Stimulated activated effector memory CD8-positive, alpha-beta T cell treated with anti-CD3 and anti-CD28 coated beads, Interleukin-12 subunit alpha, Interleukin-12 subunit beta, amount 100 ng/mL, for 72 hours (primary cell): ENCODE data around the gene FFAR4.
"Not testable (repeated sequence)": the region's sequence is repeated elsewhere in the genome, so short reads cannot be mapped to it uniquely, and the experiment has no call there.

Experiments
- ATAC-seq: fragments of 150-1000 bp; cut with Tn5 transposase; 2 replicates; pipeline ENCODE4 v1.10.0; 2021
- DNase-seq, 2 donors: peaks; one replicate each; pipeline ENCODE4 v3.0.0; 2021 to 2022; ENCODE audit warnings: low spot score in 2 of 2
- H3K27ac Mint-ChIP-seq: one replicate; pipeline ENCODE4 v1.8.0; 2022; ENCODE audit warnings: mild to moderate bottlenecking, mixed read lengths
- H3K36me3 Mint-ChIP-seq: one replicate; pipeline ENCODE4 v1.8.0; 2022; ENCODE audit warnings: mild to moderate bottlenecking, mixed read lengths
- H3K4me1 Mint-ChIP-seq: one replicate; pipeline ENCODE4 v1.8.0; 2022; ENCODE audit warnings: mixed read lengths
- H3K4me3 Mint-ChIP-seq: one replicate; pipeline ENCODE4 v1.8.0; 2022; ENCODE audit warnings: mild to moderate bottlenecking, mixed read lengths
- H3K9me3 Mint-ChIP-seq: one replicate; pipeline ENCODE4 v1.8.0; 2022; ENCODE audit warnings: mixed read lengths

The FFAR4 gene

DNA sequence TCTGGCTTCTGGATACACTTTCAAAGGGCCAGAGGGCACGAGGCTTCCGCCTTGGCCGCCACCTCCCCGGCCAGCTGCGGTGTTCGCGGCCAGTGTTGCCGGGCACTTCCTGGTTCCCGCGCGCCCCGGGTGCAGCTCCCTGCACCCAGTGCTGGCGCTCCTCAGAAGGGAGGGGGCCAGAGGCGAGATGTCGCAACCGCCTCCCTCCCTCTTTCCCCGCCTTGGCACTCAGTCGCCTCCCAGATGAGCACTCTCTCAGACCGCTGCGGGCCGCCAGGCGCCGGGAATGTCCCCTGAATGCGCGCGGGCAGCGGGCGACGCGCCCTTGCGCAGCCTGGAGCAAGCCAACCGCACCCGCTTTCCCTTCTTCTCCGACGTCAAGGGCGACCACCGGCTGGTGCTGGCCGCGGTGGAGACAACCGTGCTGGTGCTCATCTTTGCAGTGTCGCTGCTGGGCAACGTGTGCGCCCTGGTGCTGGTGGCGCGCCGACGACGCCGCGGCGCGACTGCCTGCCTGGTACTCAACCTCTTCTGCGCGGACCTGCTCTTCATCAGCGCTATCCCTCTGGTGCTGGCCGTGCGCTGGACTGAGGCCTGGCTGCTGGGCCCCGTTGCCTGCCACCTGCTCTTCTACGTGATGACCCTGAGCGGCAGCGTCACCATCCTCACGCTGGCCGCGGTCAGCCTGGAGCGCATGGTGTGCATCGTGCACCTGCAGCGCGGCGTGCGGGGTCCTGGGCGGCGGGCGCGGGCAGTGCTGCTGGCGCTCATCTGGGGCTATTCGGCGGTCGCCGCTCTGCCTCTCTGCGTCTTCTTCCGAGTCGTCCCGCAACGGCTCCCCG is at the start of gene FFAR4:
Gene FFAR4, plus strand, starts transcription at position 231 of the 842 bp plus-strand sequence. Its CDS starts 56 bp downstream, at position 287.
- peaks cover 10% of the 10 kb centered on the region for H3K4me1 Mint-ChIP-seq
- ATAC-seq (no peak), DNase-seq (no peak)
- no peaks in the 10 kb centered on the region for H3K36me3 Mint-ChIP-seq
- no peak within 1 kb of the TSS for H3K27ac Mint-ChIP-seq
- no peak within 1 kb of the TSS for H3K4me3 Mint-ChIP-seq
- H3K9me3 Mint-ChIP-seq = no peaks in the 10 kb centered on the region

DNA sequence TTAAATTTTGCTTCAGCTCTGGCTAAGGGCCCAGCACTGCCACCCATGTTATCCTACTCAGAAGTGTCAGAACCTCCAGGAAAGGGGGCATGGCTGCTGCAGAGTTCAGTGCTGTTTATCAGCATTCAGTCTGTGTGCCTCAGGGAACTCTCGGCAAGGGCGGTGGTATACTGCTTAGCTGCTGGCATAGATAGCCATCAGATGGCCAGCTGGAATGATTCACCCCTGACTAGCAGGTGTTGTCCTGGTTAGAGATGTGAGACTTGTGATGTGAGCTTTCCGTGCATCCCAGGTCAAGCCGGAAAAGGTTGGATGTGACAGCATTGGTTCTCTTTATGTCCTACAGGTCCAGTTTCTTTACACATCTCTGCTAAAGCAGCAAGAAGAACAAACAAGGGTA is 47.9 kb upstream of the FFAR4 start:
- no peaks in the 10 kb centered on the region for H3K9me3 Mint-ChIP-seq
- H3K27ac Mint-ChIP-seq = no peak overlapping the region
- H3K4me3 Mint-ChIP-seq = no peak overlapping the region
- peaks cover 42% of the 10 kb centered on the region for H3K36me3 Mint-ChIP-seq
- H3K4me1 Mint-ChIP-seq = no peaks in the 10 kb centered on the region
- ATAC-seq = no peak
- DNase-seq = no peak

DNA sequence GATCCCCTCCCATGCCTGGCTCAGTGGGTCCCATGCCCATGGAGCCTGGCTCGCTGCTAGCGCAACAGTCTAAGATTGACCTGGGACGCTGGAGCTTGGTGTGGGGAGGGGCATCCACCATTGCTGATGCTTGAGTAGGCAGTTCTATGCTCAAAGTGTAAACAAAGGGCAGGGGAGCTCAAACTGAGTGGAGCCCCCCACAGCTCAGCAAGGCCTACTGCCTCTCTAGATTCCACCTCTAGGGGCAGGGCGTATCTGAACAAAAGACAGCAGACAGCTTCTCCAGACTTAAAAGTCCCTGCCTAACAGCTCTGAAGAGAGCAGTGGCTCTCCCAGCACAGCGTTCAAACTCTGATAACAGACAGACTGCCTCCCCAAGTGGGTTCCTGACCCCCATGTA is 31.2 kb upstream of the FFAR4 start:
- Mint-ChIP-seq H3K27ac (no peak overlapping the region), H3K4me1 (no peaks in the 10 kb centered on the region), H3K4me3 (no peak overlapping the region), H3K9me3 (no peaks in the 10 kb centered on the region), H3K36me3 (no peaks in the 10 kb centered on the region)
- no peak for DNase-seq
- no peak for ATAC-seq

DNA sequence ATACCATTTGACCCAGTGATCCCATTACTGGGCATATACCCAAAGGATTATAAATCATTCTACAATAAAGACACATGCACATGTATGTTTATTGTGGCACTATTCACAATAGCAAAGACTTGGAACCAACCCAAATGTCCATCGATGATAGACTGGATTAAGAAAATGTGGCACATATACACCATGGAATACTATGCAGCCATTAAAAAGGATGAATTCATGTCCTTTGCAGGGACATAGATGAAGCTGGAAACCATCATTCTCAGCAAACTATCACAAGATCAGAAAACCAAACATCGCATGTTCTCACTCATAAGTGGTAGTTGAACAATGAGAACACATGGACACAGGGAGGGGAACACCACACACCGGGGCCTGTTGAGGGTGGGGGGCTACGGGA is 25.6 kb upstream of the FFAR4 start:
- not testable (repeated sequence) for H3K36me3 Mint-ChIP-seq

DNA sequence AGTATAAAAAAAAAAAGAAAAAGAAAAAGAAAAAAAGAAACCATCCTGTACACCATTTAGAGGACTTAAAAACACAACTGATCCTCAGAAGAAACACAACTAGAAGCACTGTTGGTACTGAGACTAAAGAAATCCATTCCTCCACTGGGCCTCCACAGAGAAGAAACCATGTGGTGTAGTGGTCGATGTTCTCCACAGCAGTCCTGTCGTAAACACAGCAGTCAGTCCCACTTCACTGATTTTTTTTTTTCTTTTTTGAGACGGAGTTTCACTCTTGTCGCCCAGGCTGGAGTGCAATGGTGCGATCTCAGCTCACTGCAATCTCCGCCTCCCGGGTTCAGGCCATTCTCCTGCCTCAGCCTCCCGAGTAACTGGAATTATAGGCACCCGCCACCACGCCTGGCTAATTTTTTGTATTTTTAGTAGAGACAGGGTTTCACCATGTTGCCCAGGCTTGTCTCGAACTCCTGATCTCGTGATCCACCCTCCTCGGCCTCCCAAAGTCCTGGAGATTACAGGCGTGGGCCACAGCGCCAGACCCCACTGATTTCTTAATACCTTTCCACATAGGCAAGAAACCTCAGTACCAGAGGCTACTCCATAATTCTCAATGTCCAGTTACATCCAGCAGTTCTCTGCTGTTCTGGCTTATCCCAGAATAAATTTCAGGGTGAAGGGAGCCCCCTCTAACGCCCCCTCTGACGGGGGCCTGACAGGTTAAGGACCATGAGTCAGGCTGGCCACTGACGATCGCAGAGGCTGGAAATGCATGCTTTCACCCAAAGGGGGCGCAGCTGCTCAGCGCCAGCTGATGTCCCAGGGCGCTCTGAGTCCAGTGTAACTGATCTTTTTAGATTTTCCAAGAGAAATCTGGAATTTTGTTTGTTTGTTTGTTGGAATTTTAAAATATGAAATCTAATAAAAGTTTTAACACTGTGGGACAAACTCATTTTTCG is 24.8 kb upstream of the FFAR4 start:
- Mint-ChIP-seq H3K9me3 (no peaks in the 10 kb centered on the region), H3K27ac (no peak overlapping the region), H3K36me3 (no peaks in the 10 kb centered on the region), H3K4me3 (no peak overlapping the region), H3K4me1 (no peaks in the 10 kb centered on the region)
- ATAC-seq (peak; percentile 54), DNase-seq (peak in 1 of 2 donors; percentile 60)

More for the DNA sequence above, 25.6 kb upstream of the FFAR4 start:
- not testable (repeated sequence) for DNase-seq, H3K4me1 Mint-ChIP-seq, H3K27ac Mint-ChIP-seq, ATAC-seq, H3K9me3 Mint-ChIP-seq, H3K4me3 Mint-ChIP-seq

DNA sequence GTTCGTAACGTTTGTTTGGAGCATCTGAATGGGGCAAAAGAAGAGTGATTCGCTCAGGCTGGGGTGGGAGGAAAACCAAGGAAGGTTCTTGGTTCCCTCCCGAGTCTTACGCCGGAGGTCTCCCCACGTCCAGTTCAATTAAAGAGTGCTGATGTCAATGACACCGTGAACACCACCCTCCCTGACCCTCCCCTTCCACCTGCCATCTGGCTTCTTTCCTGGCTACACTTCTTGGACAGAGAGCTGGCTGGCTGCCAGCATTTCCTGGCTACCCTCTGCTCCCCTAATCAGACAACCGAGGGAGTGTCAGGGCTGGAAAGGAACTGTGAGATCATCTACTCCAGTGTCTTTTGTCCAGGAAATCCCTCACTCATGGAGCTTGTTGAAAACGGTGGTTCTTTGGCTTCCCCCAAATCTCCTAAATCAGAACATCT is 24.1 kb upstream of the FFAR4 start:
- H3K36me3 Mint-ChIP-seq = no peaks in the 10 kb centered on the region
- H3K4me3 Mint-ChIP-seq = no peak overlapping the region
- DNase-seq = no peak
- H3K4me1 Mint-ChIP-seq = no peaks in the 10 kb centered on the region
- ATAC-seq = no peak
- no peaks in the 10 kb centered on the region for H3K9me3 Mint-ChIP-seq
- H3K27ac Mint-ChIP-seq = no peak overlapping the region

DNA sequence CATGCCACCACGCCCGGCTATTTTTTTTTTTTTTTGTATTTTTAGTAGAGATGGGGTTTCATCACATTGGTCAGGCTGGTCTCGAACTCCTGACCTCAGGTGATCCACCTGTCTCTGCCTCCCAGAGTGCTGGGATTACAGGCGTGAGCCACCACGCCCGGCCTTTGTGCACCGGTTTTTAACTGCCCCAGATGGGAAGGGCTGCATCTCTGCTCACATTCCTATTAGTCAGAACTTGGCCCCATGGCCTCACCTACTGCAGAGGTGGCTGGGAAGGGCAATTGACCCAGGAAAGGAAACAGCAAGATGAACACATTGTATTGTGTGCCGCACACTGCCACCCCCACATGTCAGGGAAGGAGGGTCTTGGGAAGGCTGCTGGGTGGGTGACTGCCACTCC is 19.5 kb upstream of the FFAR4 start:
- H3K4me3 Mint-ChIP-seq, ATAC-seq, H3K4me1 Mint-ChIP-seq, H3K36me3 Mint-ChIP-seq, H3K9me3 Mint-ChIP-seq, H3K27ac Mint-ChIP-seq, DNase-seq: not testable (repeated sequence)

DNA sequence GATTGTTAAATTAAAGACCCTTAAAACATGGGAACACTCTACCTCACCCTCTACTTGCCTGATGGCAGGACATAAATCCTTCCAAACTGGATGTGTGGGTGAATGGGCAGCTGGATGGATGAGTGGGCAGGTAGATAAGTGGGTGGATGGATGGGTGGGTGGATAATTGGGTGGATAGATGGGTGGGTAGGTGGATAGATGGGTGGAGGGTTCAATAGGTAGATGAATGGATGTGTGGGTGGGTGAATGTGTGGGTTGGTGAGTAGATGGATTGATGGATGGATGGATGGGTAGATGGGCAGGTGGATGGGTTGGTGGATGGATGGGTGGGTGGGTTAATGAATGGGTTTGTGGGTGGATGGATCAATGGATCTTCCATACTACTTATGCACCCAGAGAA is 18.9 kb upstream of the FFAR4 start:
- Mint-ChIP-seq H3K9me3 (no peaks in the 10 kb centered on the region), H3K4me1 (no peaks in the 10 kb centered on the region), H3K4me3 (no peak overlapping the region), H3K27ac (no peak overlapping the region), H3K36me3 (no peaks in the 10 kb centered on the region)
- ATAC-seq (no peak), DNase-seq (no peak)

DNA sequence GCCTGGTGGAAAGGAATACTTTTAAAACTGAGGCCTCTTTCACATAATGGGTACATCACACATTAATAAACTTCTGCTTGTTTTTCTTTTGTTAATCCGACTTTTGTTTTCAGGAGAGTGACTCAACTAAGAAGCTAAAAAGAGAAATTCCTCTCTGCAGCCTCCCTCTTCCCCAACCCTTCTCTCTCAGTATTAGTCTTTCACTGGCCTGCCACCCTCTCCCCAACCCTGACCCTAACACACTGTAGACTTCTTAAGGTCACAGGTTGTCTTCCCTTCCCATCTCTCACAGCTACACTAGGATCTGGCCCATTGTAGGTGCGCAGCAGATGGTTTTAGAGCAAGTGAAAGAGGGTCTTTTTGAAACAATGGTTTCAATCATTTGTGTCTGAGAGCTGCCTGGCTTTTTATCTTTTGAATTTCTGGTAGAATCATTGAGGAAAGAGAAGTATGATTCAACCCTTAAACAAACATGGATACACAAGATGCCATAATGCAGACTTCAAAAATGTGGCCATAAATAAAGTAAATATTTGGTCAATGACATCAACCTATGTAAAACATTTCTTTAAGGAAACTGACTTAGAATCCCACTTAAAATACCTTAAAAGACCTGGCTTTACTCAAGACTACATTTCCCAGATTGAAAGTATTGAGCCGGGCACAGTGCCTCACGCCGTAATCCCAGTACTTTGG is 17.9 kb upstream of the FFAR4 start:
- Mint-ChIP-seq H3K4me3 (no peak overlapping the region), H3K27ac (no peak overlapping the region), H3K4me1 (no peaks in the 10 kb centered on the region), H3K9me3 (no peaks in the 10 kb centered on the region), H3K36me3 (no peaks in the 10 kb centered on the region)
- no peak for ATAC-seq
- DNase-seq = no peak

DNA sequence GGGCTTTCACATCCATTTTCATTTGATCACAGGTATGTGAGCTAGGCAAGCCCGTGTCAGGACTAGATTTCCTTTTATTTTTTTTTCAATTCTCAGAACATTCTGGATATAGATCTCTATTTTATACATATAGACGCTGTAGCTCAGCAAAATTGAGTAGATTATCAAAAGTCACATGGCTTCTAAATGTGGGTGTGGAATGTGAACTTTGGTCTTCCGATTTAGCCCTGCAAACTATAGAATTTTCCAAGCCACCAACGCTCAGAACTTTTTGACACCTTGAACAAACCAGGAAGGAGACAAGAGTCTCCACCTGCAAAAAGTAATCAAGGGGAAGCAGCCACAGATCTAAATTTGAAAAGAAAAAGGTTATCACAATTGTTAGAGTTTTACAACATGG is 15.9 kb upstream of the FFAR4 start:
- Mint-ChIP-seq H3K4me1 (no peaks in the 10 kb centered on the region), H3K4me3 (no peak overlapping the region), H3K27ac (no peak overlapping the region), H3K36me3 (no peaks in the 10 kb centered on the region), H3K9me3 (no peaks in the 10 kb centered on the region)
- DNase-seq = no peak
- no peak for ATAC-seq

DNA sequence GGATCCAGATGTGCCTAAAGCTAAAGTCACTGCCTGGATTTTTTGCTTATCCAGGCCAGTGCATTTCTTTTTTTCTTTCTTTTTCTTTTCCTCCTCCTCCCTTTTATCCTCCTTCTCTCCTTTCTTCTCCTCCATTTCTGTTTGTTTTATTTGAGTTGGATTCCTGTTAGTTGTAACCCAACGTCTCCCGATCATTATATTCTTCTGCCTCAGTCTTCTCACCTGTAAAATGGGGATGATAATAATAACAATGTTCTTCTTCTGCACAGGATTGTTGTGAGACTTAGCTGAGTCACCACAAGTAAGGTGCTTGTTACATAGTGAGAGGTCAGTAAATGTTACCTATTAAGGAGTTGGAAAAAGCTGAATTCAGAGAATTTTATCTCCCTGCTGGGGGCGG is 13.7 kb upstream of the FFAR4 start:
- DNase-seq (no peak), ATAC-seq (no peak)
- H3K4me3 Mint-ChIP-seq = no peak overlapping the region
- H3K4me1 Mint-ChIP-seq = no peaks in the 10 kb centered on the region
- H3K27ac Mint-ChIP-seq = no peak overlapping the region
- H3K9me3 Mint-ChIP-seq = no peaks in the 10 kb centered on the region
- H3K36me3 Mint-ChIP-seq = no peaks in the 10 kb centered on the region

DNA sequence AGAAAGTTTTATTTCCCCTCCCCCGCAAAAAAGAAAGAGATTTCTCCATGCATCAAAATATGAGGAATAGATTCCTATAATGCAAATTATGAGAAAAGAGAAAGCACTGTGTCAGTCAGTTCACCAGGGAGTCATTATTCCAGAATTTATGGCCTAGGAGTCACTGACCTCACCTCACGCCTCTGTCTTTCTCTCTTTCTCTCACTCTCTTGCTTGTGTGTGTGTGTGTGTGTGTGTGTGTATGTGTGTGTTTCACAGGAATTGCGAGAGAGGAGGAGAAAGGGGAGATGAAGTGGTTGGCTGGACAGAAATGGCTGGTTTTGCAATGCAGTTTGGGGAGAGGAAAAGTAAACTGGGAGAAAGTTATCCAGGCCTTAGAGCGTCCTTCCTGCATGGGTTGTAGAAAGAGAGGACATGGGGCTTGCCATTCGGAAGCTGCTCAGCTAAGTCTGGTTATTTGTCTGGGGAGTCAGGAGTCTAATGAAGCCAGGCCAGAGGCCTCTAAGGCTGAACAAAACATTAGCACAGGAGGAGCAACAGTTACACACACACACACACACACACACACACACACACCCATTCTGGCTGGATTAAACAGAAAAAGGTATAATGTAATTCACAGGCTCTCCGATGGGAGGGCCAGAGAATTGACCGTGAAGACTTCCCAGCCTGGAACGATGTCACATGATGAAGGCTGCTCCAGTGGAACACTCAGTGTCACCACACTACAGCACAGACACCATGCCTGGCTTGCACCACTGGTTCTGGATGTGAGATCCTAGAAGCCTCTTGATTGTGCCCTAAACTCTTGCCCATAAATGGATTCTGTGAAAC is 12.8 kb upstream of the FFAR4 start:
- Mint-ChIP-seq H3K4me3 (no peak overlapping the region), H3K4me1 (no peaks in the 10 kb centered on the region), H3K27ac (no peak overlapping the region), H3K36me3 (no peaks in the 10 kb centered on the region), H3K9me3 (no peaks in the 10 kb centered on the region)
- DNase-seq (no peak), ATAC-seq (no peak)

DNA sequence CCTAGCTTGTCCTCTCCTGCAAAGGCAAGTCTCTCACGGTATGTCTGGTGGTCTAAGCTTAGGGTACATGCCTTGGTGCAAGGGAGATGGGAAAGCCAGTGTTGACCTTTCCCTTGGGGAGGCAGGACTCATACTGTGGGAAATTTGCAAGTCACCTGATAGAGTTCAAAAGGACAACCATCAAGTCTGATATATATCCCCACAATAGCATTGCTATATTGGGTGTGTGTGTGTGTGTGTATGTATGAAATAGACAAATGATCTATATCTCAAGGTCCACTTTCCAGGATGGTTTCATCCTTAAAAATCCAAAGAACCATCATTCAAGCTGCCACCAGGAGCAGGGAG is 12.2 kb upstream of the FFAR4 start:
- no peaks in the 10 kb centered on the region for H3K9me3 Mint-ChIP-seq

DNA sequence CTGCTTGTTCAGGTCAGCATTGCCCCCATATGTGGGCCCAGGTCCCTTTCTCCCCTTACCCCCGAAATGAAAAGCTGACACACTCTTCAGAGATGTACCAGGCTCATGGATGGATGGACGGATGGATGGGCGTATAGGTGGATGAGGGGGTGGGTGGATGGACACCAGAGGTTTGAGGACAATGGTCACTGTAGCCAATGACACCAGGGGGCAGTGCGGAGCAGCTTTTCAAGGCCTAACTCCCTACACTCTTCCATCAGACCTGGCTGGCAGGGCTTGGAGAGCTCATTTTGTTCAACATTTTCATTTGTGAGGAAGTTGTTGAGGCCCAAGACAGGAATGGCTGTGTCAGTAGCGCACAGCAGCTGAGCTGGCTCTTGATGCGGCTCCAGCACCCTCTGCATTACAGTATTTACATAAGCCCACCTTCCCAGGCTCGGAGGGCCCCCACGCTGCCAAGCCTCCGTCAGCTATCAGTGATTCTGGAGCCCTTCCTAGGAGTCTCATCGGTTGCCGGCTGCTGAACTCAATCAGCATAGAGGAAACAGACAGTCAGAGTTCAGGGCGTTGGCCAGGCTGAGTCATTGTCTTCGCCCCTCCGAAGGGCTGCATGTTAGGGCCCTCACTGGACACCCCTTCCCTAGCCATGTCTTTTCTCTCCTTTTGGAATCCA is 11.6 kb upstream of the FFAR4 start:
- no peaks in the 10 kb centered on the region for H3K9me3 Mint-ChIP-seq
- H3K4me3 Mint-ChIP-seq = no peak overlapping the region
- H3K27ac Mint-ChIP-seq = no peak overlapping the region
- ATAC-seq (peak; percentile 65), DNase-seq (peak; percentile 10 to 77)
- no peaks in the 10 kb centered on the region for H3K36me3 Mint-ChIP-seq
- no peaks in the 10 kb centered on the region for H3K4me1 Mint-ChIP-seq

More for the DNA sequence above, 12.2 kb upstream of the FFAR4 start:
- Mint-ChIP-seq H3K4me3 (no peak overlapping the region), H3K27ac (no peak overlapping the region), H3K36me3 (no peaks in the 10 kb centered on the region), H3K4me1 (no peaks in the 10 kb centered on the region)
- DNase-seq (no peak), ATAC-seq (no peak)
